GM12872 (cell line): ENCODE measurements around the gene SKAP1.

Experiments
- TF ChIP-seq, protein P1 (sequence below): IDR thresholded peaks from 3 replicates; pipeline ENCODE4 v1.5.1; 2011; ENCODE audit warnings: low read depth, mild to moderate bottlenecking, low read length, moderate library complexity; ENCODE audit not compliant: insufficient read depth

SKAP1 gene

DNA sequence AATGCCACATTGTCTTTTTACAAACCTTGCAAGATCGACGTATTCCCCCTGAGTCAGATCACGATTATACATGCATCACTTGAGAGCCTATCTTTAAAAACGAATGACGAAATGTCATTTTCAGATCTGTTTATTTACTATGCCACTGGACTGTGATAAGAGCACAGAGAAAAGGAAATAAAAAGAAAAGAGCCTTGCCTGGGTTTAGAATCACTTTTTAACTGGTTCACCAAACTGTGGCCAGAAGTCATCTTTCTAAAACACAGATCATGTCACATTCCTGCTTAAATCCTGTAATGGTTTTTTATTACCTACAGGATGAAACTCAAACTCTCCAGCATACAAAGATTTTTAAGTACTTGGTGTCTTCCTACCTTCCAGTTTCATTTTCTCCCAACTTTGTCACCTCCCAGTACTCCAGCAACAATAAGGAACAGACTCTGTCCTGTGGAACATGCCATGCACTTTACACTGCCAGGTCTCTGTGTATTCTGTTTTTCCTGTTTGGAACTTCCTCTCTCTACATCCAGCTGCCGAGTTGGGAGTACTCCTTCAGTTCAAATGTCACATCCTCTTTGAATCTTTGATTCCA lies 231.0 kb downstream of the SKAP1 start:
- TF ChIP-seq, protein P1, sequence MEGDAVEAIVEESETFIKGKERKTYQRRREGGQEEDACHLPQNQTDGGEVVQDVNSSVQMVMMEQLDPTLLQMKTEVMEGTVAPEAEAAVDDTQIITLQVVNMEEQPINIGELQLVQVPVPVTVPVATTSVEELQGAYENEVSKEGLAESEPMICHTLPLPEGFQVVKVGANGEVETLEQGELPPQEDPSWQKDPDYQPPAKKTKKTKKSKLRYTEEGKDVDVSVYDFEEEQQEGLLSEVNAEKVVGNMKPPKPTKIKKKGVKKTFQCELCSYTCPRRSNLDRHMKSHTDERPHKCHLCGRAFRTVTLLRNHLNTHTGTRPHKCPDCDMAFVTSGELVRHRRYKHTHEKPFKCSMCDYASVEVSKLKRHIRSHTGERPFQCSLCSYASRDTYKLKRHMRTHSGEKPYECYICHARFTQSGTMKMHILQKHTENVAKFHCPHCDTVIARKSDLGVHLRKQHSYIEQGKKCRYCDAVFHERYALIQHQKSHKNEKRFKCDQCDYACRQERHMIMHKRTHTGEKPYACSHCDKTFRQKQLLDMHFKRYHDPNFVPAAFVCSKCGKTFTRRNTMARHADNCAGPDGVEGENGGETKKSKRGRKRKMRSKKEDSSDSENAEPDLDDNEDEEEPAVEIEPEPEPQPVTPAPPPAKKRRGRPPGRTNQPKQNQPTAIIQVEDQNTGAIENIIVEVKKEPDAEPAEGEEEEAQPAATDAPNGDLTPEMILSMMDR: no peak

DNA sequence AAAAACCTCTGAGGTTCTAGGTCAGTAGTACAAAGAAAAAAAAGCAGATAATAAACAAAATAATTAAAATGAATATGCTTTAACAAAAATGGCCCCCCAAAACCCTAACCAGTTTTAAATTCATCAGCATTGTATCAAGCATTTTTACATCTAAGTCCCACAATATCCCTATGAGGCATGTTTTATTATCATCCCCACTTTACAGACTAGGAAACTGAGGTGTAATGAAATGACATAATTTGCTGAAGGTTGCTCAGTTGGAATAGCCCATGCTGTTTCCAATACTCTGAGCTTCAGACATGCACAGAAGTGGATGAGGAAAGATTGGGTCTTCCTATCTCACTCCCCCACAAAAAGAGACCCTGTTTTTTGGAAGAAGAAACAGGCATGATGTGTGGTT lies 234.1 kb downstream of the SKAP1 start:
- TF ChIP-seq, protein P1: no peak

DNA sequence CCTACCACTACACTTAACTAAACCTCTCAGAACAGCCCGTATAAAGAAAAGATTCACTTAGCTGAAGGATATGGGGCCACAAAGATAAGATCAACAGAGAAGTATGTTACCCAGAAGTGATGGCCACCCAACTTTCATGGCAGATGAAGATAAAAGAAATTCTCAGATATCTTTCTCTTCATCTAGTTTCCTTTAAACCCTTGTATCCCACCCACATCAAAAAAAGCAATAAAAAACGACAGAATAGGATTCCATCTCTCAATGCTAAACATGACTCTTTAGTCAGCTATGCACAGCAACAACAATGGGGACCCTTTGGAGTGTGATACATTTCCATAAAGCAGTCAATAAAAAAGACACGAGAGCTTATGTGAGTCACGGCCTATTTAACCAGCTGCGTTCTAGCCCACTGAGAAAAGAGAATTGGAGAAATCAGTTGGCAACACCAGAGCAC lies 235.9 kb downstream of the SKAP1 start:
- TF ChIP-seq, protein P1: no peak

DNA sequence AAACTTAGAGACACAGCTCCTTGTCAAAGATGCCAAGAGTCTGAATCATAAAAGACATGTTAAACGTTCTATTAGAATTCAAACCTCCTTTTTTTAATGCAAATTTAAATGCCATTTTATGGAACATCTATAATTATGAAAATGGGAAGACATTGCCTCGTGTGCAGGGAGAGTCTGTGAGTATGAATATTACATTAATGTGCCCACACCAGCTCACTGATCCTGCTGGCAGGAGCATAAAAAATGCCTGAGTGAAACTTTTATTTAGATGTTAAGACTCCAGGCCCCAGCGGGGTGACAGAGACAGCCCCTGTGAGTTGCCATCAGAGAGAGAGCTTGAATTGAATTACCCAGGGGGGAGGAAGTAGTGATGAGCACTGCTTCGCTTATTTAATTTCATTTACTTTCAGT lies 237.7 kb downstream of the SKAP1 start:
- TF ChIP-seq, protein P1: no peak

DNA sequence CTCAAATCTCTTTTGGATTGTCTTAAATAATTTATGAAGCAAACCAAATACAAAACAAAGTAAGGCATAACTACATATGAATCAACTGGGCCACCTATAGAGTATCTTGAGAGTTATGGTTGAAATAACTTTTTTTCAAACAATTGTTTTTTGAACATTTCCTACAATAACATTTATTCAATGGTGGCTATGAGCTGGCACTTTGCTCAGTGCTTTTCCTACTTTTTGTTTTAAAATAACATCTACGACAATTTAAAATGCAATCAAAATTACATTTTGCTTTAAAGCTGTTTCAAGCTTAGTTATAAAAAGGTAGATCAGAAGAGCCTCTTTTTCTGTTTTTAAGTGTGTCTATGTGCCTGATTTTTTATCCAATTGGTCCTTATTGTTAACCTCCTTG lies 238.7 kb downstream of the SKAP1 start:
- TF ChIP-seq, protein P1: no peak

DNA sequence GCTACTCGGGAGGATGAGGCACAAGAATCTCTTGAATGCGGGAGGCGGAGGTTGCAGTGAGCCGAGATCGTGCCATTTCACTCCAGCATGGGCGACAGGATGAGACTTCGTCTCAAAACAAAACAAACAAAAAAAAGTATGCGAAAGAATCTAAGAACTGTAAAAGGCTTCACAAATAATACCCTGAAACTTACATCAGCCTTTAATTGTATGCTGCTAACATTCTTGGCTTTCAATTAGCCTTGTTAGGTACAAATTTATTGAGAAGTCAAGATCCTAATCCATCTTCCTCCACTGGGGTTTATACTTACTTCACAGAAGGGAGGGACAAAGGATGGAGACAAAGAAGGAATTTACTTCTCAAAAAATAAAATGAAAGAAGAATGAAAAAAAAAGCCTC lies 239.1 kb downstream of the SKAP1 start:
- TF ChIP-seq, protein P1: no peak

DNA sequence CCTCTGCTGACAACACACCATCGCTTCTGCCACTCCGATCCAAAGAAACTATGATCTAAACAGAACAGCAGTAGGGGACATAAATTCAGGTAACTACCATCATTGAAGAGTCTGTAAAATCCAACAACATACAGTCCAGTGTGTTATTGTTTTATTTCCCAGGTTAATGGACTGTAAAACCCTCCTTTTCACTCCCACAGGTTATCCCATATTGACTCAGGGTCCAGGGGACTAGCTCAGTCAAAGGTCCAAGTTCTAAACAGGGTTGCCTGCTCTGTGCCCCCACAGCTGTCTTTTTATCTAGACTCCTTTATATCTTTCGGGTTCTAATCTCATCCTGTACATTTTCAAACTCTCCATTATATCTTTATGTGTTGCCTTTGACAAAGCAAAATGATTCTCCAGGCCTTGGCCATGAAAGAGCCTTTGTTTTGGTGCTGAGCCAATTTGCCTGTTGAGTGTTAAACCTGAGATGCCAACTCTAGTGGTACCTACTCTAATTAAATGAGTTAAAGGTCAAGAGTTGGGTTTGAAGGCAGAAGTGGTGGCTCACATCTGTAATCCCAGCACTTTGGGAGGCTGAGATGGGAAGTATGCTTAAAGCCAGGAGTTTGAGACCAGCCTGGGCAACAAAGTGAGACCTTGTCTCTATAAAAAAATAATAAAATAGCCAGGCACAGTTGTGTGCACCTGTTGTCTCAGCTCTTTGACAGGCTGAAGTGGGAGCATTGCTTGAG lies 242.0 kb downstream of the SKAP1 start:
- TF ChIP-seq, protein P1: no peak
